ENCODE results near the gene VARS1.

Gene VARS1

GRCh38 chr6:31769684-31770371 lies 25.7 kb downstream of the VARS1 start:
- DNase-seq = peak; percentile 67

GRCh38 chr6:31768363-31769257 lies 26.9 kb downstream of the VARS1 start:
- DNase-seq = no peak

- DNase-seq = no peak
These were observed 28.4 kb downstream of the VARS1 start for GRCh38 chr6:31767096-31767645.

- no peak for DNase-seq
These were observed 29.4 kb downstream of the VARS1 start for GRCh38 chr6:31765910-31766794.

GRCh38 chr6:31765559-31765909 lies 30.0 kb downstream of the VARS1 start:
- no peak for DNase-seq

GRCh38 chr6:31764198-31764597 lies 31.4 kb downstream of the VARS1 start:
- DNase-seq = no peak

GRCh38 chr6:31763619-31763940 lies 32.0 kb downstream of the VARS1 start:
- DNase-seq = no peak

- DNase-seq = no peak
These were observed 32.5 kb downstream of the VARS1 start for GRCh38 chr6:31762878-31763618.

GRCh38 chr6:31762356-31762755 lies 33.2 kb downstream of the VARS1 start, which contains the start of gene SAPCD1:
SAPCD1 (plus strand) TSS chr6:31762656; CDS start chr6:31763055, 399 bp downstream.
- DNase-seq = no peak

- DNase-seq = no peak
These were observed 34.2 kb downstream of the VARS1 start for GRCh38 chr6:31761343-31761742.

GRCh38 chr6:31760790-31761189 lies 34.8 kb downstream of the VARS1 start:
- DNase-seq = no peak

- DNase-seq = no peak
These were observed 37.3 kb downstream of the VARS1 start for GRCh38 chr6:31758281-31758680.

GRCh38 chr6:31752739-31753319 lies 42.7 kb downstream of the VARS1 start:
- no peak for DNase-seq

- DNase-seq = no peak
These were observed 45.0 kb downstream of the VARS1 start for GRCh38 chr6:31750411-31751022.

- no peak for DNase-seq
These were observed 46.1 kb downstream of the VARS1 start for GRCh38 chr6:31749301-31750036.
